Fibroblast of gingiva (primary cell): ENCODE results near the gene PRKN.

Source experiments
- DNase-seq: peaks from one replicate; pipeline ENCODE4 v3.0.0-alpha.2; 2011; ENCODE audit warnings: low read depth

PRKN gene

GRCh38 chr6:162301128-162301527 is 426.4 kb downstream of the PRKN start:
- no peak for DNase-seq

GRCh38 chr6:162294029-162294428 is 433.5 kb downstream of the PRKN start:
- DNase-seq, result no peak

GRCh38 chr6:162292915-162293314 is 434.7 kb downstream of the PRKN start:
- DNase-seq, result no peak

GRCh38 chr6:162290846-162291465 is 436.6 kb downstream of the PRKN start:
- peak; percentile 11 for DNase-seq

- DNase-seq, result no peak
Observed at GRCh38 chr6:162289972-162290371, 437.6 kb downstream of the PRKN start.

- no peak for DNase-seq
Observed at GRCh38 chr6:162273986-162274385, 453.6 kb downstream of the PRKN start.

- no peak for DNase-seq
Observed at GRCh38 chr6:162271922-162272321, 455.6 kb downstream of the PRKN start.

GRCh38 chr6:162270966-162271365 is 456.6 kb downstream of the PRKN start:
- DNase-seq, result no peak

GRCh38 chr6:162267641-162268040 is 459.9 kb downstream of the PRKN start:
- DNase-seq, result no peak

GRCh38 chr6:162267126-162267525 is 460.4 kb downstream of the PRKN start:
- no peak for DNase-seq

GRCh38 chr6:162264581-162264980 is 463.0 kb downstream of the PRKN start:
- no peak for DNase-seq

GRCh38 chr6:162262466-162263196 is 464.9 kb downstream of the PRKN start:
- no peak for DNase-seq

GRCh38 chr6:162261598-162261997 is 466.0 kb downstream of the PRKN start:
- no peak for DNase-seq

- DNase-seq, result no peak
Observed at GRCh38 chr6:162260027-162260426, 467.5 kb downstream of the PRKN start.

- DNase-seq, result no peak
Observed at GRCh38 chr6:162258647-162259046, 468.9 kb downstream of the PRKN start.

- DNase-seq, result no peak
Observed at GRCh38 chr6:162256361-162256760, 471.2 kb downstream of the PRKN start.

GRCh38 chr6:162251257-162251656 is 476.3 kb downstream of the PRKN start:
- DNase-seq, result no peak

GRCh38 chr6:162249907-162250642 is 477.5 kb downstream of the PRKN start:
- no peak for DNase-seq

- DNase-seq, result no peak
Observed at GRCh38 chr6:162245830-162246420, 481.6 kb downstream of the PRKN start.

- no peak for DNase-seq
Observed at GRCh38 chr6:162244031-162244430, 483.5 kb downstream of the PRKN start.

GRCh38 chr6:162242915-162243314 is 484.7 kb downstream of the PRKN start:
- no peak for DNase-seq

GRCh38 chr6:162239330-162239729 is 488.2 kb downstream of the PRKN start:
- DNase-seq, result no peak

GRCh38 chr6:162238675-162239074 is 488.9 kb downstream of the PRKN start:
- no peak for DNase-seq
